Activated CD8-positive, alpha-beta memory T cell treated with anti-CD3 and anti-CD28 coated beads, Interleukin-2, amount 50 U/mL, for 4 hours (primary cell): ENCODE measurements around the gene OST4.

ENCODE experiments used
- DNase-seq: peaks from one replicate; pipeline ENCODE4 v3.0.0-alpha.2; 2020

Gene OST4

DNA sequence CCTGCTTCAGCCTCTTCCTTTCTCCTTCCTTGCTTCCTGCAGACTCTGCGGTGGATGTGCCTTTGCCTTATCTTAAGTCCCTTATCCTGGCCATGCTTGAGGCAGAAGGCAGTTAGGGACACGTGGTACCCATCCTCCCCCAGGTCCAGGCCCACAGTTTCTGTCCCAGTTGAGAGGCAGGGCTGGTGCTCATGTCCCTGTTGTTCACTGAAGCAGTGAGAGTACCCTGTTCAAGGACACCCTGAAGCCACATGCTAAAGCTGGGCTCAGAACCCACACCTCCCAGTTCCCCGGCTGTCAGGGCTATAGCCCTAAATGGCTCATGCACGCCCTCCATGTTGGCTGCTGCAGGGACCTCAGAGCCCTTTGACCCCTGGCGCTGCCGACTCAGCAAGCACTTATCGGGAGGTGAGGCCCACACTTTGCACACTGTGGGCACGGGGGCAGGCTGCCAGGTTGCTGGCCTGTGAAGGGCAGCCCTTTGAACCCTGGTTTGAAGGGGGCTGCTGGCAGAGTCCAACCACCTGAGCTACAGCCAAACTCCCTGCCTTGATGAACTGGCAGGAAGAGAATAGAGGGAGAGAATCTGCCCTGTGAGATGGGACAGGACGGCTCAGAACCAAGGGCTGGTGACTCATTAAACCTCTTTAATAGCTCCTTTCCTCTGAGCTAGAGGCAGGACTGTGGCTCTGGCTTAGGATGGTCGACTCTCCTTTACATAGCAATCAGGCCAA lies 21.4 kb upstream of the OST4 start:
- DNase-seq: no peak

DNA sequence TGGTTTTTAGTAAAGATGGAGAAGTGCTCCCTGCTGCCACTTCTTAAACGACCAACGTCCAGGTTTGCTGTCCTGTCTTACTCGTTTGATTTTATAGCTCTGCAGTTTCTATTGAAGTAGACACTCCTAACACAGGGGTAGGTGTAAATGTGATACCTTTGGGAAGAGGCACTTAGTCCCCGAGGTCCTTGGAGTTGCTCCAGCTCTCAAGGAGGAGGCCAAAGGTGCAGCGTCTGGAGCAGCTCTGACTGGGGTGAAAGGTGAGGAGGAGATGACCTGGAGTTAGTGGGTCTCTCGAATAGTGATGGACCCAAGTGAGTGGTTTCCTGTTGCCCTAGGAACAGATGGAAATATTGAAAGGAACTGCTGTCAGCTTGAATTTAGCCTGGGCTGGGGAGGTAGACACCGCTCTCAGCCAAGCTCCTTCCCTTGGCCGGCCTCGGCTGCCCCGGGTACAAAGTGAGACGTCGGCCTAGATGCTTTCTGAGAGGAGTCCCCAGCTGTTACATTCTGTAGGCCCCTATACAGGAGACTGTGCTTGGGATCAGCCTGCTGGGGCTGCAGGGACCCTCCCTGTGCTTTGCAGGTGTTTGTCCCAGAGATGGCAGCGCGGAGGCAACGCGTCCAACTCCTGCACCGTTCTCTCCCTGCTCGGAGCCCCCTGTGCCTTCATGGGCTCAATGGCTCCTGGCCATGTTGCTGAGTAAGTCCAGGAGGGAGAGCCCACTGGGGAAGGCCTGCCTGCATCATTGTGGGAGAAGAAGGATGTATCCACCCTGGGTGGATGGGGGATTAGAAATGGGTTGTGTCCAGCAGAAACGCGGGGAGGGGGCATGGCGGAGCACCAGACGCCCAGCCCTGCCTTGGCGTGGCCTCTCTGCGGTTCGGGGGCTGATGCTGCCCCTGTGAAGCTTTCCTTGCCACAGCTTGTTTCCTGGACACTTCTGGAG lies 20.6 kb upstream of the OST4 start:
- DNase-seq: no peak

DNA sequence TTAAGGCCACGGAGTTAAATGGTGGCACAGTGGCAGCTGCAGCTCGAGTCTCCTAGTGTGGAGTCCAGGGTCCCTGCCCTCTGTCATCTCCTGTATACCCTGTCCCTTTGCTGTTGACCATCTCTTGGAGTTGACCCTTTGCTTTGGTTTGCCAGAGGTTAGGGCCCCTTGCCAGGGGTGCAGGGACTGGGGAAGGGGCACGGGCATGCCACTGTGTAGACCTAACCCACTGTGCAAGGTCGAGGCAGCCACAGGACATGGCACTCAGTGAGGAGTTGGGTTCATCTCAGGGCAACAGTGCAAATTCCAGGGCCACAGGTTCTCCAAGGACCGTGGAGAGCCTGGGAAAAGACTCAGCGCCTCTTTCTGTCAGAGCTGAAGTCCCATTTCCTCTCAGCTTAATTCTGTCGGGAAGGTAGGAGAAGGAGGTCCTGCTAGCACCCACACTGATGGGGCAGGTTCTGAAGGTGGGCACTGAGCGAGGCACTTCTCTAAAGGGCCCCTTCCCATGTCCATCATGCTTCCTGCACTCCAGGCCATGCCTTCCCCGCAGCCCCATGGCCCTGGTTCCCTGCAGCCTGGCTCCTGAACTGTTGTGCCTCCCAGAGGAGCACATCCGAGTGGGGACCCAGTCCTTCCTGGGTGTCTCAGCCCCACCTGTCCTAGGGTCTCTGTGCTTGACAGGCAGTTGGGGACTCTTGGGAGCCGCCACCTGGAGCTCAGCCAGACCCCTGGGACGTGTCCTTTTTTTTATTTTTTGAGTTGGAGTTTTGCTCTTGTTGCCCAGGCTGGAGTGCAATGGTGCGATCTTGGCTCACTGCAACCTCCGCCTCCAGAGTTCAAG lies 17.9 kb upstream of the OST4 start:
- DNase-seq: no peak

DNA sequence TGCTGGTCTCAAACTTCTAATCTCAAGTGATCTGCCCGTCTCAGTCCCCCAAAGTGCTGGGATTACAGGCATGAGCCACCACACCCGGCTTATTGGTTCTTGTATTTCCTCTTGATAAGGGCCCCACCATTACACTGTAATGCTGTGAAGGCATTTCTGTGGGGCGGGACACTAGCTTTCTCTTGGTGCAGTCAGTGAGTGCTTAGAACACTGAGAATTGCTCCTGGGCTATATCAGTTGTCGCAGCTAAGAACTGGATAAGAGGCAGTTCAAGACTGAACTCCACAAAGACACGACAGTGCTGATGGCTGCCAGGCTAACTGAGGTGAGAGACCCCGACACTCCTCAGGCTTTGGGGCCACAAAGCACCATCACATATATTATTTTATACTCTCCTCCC lies 17.2 kb upstream of the OST4 start:
- no peak for DNase-seq

DNA sequence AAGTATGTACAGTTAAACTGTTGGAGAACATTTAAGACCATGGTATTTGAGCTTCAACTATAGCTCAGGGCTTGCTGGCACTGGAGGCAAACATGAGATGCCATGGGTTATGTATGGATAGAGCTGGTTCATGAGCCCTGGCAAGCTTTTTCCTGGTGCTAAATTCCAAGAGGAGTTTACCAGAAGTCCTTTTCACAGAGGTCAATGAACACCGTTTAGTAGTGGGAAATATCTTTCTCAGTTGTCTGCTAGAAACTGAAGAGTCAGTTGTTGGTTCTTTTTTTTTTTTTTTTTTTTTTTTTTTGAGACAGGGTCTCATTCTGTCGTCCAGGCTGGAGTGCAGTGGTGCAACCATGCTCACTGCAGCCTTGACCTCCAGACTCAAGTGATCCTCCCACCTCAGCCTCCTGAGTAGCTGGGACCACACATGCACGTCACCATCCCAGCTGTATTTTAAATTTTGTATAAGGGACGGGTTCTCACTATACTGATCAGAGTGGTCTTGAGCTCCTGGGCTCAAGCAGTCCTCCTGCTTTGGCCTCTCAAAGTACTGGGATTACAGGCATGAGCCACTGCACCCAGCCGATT lies 16.5 kb upstream of the OST4 start:
- no peak for DNase-seq

DNA sequence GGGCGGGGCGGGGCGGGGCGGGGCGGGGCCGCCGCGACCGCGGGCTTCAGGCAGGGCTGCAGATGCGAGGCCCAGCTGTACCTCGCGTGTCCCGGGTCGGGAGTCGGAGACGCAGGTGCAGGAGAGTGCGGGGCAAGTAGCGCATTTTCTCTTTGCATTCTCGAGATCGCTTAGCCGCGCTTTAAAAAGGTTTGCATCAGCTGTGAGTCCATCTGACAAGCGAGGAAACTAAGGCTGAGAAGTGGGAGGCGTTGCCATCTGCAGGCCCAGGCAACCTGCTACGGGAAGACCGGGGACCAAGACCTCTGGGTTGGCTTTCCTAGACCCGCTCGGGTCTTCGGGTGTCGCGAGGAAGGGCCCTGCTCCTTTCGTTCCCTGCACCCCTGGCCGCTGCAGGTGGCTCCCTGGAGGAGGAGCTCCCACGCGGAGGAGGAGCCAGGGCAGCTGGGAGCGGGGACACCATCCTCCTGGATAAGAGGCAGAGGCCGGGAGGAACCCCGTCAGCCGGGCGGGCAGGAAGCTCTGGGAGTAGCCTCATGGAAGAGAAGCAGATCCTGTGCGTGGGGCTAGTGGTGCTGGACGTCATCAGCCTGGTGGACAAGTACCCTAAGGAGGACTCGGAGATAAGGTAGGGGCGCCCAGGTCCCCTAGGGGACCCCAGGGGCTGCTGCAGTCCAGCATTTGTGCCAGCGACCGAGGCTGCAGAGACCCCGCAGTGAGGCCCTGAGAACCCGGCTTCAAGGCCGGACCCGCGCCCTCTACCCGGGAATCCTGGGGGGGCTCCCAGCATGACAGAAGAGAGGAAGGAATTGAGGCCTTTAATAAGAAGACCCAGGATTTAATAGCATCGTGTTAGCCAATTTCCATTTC lies 15.5 kb upstream of the OST4 start, which contains the start of gene KHK:
Gene KHK (plus strand): TSS at position 49 of the 870 bp plus-strand sequence. CDS start 488 bp downstream, at position 537.
- no peak for DNase-seq

DNA sequence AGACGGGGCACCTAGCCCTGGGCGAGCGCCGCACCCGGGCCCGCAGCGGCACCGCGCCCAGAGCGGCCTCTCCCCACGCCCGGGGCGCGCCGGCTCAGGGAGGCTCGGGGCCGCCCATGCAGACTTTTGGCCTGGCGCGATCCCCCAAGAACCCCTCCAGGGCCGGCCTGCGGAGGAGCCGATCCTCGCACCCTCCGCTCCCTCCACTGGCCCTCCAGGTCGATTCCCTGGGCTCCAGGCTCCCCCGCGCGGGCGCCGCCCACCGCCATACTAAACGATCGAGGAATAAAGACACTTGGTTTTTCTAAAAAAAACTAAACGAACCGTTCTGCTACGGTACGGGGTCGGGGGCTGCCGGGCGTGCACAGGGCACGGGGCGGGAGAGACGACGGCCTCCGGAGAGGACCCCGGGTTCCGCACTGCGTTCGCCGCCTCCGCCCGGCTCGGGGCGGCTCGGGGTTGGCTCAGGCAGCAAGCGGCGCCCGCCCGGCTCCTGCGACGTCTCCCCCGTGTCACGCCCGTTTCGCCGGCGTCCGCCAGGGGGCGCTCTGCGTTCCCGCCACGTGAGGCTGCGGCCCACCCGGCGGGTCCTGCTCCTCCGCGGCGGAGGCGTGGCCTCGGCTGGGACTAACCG lies 14.8 kb upstream of the OST4 start:
- DNase-seq: peak; percentile 99

DNA sequence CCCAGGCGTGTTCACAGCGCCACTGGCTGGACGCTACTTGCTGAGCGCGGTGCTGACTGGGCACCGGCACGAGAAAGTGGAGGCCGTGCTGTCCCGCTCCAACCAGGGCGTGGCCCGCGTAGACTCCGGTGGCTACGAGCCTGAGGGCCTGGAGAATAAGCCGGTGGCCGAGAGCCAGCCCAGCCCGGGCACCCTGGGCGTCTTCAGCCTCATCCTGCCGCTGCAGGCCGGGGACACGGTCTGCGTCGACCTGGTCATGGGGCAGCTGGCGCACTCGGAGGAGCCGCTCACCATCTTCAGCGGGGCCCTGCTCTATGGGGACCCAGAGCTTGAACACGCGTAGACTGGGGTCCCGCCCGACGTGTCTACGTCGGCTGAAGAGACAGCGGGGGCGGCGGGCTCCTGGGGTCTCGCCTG lies 14.2 kb upstream of the OST4 start:
- peak; percentile 45 for DNase-seq

DNA sequence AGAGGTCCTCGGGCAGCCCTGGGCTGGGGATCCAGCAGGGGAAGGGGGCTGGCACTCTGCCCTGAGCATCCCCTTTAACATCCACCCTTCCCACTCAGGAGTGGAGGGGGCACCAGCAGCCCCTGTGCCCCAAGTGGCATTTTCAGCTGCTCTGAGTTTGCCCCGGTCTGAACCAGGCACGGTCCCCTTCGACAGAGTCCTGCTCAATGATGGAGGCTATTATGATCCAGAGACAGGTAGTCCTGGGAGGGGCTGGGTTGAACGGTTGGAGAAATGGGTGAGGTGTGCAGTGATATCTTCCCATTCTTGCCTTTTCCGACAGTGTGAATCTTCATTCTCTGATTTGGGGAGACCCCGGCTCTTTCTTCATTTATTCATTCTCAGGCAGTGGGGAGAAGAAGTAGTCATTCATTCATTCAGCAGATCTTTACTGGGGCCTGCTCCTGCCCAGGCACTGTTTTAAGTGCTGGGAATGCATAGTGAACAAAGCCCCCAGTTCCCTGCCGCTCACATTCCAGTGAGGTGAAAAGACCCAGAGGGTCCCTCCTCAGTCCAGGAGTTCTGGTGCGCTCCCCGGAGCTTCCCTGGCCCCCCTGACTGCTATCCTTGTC lies 13.7 kb upstream of the OST4 start:
- DNase-seq: no peak

DNA sequence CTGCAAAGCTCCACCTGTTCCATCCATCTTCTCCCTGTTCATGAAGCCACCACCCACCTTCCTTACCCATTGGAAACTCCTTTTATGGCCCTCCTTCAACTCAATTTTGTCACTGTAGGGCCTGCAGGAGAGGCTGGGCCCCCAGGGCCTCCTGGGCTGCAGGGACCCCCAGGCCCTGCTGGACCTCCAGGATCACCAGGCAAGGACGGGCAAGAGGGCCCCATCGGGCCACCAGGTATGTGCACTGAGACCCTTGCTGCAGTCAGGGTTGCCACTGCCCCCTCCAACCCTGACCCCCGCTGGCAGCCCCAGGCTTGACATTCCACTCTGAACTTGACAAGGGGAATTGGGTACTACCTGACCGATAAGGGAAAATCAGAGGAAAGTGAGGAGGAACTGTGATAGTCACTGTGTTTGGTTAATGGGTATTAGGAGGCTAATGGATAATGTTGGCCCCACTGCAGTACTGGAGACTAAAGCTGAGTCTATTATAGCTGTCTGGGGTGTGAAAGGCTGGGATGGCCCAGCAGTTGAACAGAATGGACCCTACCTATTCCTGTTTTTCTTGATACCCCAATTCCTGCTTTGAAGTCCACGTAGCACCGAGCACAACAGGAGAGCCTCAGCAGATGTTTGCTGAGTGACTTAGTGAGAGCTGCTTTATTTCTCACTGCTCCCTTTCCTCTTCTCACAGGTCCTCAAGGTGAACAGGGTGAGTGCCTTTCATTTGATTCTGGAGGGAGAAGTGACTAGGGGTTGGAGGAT lies 13.0 kb upstream of the OST4 start:
- DNase-seq: no peak

DNA sequence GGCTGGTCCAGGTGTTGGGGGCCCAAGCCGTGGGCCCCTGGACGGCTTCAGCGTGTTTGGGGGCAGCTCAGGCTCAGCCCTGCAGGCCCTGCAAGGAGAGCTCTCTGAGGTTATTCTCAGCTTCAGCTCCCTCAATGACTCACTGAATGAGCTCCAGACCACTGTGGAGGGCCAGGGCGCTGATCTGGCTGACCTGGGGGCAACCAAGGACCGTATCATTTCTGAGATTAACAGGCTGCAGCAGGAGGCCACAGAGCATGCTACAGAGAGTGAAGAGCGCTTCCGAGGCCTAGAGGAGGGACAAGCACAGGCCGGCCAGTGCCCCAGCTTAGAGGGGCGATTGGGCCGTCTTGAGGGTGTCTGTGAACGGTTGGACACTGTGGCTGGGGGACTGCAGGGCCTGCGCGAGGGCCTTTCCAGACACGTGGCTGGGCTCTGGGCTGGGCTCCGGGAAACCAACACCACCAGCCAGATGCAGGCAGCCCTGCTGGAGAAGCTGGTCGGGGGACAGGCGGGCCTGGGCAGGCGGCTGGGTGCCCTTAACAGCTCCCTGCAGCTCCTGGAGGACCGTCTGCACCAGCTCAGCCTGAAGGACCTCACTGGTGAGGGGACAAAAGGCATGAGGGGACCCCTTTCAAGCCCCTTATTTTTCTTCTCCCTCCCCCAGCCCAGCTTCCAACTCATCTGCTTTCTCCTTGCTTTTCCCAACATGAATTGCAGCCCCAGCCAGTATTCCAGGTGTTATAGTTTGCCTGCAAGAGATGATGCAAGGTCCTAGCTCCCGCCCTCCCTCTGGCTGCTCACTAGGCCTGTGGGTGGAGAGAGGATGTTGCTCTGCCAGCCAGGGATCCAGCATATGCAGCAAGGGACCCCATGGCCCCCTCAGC lies 12.2 kb upstream of the OST4 start:
- no peak for DNase-seq

DNA sequence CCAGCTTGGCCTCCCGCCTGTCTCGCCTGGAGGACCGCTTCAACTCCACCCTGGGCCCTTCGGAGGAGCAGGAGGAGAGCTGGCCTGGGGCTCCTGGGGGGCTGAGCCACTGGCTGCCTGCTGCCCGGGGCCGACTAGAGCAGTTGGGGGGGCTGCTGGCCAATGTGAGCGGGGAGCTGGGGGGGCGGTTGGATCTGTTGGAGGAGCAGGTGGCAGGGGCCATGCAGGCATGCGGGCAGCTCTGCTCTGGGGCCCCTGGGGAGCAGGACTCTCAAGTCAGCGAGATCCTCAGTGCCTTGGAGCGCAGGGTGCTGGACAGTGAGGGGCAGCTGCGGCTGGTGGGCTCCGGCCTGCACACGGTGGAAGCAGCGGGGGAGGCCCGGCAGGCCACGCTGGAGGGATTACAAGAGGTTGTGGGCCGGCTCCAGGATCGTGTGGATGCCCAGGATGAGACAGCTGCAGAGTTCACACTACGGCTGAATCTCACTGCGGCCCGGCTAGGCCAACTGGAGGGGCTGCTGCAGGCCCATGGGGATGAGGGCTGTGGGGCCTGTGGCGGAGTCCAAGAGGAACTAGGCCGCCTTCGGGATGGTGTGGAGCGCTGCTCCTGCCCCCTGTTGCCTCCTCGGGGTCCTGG lies 11.4 kb upstream of the OST4 start:
- DNase-seq: no peak

DNA sequence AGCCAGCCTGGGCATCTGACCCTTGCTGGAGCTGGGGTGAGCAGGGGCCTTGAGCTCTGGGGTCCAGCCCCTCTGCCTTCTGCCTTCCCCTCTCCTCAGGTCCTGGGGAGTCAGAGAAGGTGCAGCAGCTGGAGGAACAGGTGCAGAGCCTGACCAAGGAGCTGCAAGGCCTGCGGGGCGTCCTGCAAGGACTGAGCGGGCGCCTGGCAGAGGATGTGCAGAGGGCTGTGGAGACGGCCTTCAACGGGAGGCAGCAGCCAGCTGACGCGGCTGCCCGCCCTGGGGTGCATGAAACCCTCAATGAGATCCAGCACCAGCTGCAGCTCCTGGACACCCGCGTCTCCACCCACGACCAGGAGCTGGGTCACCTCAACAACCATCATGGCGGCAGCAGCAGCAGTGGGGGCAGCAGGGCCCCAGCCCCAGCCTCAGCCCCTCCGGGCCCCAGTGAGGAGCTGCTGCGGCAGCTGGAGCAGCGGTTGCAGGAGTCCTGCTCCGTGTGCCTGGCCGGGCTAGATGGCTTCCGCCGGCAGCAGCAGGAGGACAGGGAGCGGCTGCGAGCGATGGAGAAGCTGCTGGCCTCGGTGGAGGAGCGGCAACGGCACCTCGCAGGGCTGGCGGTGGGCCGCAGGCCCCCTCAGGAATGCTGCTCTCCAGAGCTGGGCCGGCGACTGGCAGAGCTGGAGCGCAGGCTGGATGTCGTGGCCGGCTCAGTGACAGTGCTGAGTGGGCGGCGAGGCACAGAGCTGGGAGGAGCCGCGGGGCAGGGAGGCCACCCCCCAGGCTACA lies 10.7 kb upstream of the OST4 start:
- DNase-seq: no peak

DNA sequence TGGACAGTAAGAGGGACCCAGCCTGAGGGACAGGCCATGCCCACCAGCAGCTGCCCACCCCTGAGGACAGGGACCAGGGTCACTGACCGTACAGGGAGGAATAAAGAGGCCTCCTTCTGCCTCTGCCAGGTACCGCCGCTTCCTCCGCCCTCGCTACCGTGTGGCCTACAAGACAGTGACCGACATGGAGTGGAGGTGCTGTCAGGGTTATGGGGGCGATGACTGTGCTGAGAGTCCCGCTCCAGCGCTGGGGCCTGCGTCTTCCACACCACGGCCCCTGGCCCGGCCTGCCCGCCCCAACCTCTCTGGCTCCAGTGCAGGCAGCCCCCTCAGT lies 9.1 kb upstream of the OST4 start:
- DNase-seq: no peak

DNA sequence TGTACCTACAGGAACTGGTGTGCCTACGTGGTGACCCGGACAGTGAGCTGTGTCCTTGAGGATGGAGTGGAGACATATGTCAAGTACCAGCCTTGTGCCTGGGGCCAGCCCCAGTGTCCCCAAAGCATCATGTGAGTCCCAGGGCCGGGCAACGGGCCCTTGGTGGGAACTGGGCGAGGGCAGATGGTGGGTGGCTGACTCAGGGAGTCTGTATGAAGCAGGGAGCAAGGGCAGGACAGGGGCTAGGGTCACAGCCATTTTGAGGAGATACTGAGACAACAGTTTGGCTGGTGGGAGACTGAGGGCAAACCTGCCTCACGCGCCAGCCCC lies 8.7 kb upstream of the OST4 start:
- no peak for DNase-seq

DNA sequence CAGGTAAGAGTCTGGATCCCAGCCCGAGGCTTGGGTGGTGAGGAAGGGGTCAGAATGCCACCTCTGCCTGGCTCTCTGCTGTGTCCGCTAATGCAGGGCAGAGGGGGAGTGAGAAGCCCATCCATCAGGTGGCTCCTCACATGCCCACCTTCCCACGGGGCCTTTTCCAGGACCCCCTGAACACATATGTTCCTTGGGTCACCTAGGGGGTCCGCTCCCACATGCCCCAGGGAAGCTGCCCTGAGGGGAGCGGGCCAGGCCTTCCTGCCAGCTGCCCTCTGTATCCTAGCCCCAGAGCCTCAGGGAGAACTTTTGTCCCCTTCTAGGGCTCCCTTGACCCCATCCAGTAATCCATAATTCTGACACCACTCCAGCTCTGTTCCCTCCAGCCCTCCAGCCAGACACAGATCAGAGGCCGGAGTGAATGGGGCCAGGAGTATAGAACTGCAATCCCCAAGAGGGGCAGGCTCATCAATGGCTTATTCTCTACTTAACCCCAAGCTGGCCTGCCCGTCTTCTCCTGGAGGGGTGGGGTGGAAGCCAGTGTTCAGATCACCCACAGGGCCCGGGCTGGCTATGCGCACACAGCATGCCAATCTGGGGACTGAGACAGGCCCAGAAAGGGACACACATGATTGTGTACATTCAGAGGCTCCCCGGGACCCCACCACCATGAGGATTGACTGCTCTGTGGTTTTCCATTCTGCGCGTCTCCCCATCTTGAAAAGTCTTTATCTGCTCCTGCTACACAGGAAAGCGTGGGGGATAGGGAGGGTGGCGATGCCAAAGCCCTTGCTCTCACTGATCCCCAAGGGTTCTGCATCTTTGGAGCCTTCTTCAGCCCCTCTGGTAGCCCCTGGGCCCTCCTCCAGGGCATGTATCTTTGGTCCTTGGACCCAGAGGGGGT lies 8.0 kb upstream of the OST4 start:
- DNase-seq: no peak
